Measurements from ENCODE around the gene YOD1.

Gene YOD1

DNA sequence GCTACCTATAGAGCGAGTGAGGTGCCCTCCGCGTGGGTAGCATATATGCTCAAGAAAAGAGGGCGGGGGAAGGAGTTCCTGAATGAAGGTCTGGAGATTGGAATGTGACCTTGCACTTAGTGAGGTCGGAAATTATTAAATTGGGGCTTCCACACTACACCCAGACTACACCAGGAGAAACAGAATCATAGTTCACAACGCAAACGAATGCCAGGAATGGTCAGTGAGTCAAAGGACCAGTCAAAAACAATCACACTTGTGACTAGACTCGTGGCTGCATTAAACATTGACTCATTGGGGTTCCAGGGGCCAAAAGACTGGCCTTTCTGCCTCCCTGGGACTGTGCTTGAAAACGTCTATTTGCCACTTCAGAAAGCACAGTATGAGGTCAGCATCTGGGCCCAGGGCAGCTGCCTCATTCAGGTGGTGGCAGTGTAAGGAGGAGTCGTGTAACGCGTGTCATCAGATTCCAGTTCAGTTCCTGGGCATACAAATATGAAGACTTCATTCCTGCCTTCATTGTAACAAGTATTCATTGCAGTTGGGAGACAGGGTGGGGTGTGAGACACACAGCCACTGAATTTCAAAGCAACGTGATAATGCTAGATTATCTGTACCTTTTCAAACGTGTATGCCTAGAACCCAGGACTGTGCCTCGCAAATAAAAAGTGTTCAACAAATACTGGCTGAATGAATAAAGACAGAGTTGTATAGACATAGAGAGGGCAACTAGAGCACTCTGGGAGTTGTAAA lies at the start of gene YOD1:
YOD1 (minus strand) TSS at position 18 of the 753 bp plus-strand sequence. CDS start 178 bp downstream, outside the sequence.
- peak; percentile 27 for DNase-seq

GRCh38 chr1:207097871-207098324 lies 46.9 kb upstream of the YOD1 start:
- no peak for DNase-seq

DNA sequence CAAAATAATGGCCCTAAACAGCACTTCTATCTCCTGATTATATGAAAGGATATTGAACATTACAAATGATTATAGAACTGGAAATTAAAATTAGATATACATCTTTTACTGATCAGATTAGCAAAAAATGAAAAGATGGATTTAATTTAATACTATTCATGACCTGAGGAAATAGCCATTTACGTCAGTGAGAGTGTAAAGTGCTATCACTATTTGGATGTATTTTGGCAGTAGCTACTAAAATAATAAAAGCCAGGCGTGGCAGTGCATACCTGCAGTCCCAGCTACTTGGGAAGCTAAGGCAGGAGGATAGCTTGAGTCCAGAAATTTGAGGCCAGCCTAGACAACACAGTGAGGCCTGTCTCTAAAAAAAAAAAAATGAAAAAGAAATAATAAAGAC lies 42.9 kb upstream of the YOD1 start:
- DNase-seq = no peak

- no peak for DNase-seq
These were observed 40.3 kb upstream of the YOD1 start for GRCh38 chr1:207091200-207091908.

GRCh38 chr1:207089627-207090355 lies 38.8 kb upstream of the YOD1 start:
- DNase-seq = no peak

DNA sequence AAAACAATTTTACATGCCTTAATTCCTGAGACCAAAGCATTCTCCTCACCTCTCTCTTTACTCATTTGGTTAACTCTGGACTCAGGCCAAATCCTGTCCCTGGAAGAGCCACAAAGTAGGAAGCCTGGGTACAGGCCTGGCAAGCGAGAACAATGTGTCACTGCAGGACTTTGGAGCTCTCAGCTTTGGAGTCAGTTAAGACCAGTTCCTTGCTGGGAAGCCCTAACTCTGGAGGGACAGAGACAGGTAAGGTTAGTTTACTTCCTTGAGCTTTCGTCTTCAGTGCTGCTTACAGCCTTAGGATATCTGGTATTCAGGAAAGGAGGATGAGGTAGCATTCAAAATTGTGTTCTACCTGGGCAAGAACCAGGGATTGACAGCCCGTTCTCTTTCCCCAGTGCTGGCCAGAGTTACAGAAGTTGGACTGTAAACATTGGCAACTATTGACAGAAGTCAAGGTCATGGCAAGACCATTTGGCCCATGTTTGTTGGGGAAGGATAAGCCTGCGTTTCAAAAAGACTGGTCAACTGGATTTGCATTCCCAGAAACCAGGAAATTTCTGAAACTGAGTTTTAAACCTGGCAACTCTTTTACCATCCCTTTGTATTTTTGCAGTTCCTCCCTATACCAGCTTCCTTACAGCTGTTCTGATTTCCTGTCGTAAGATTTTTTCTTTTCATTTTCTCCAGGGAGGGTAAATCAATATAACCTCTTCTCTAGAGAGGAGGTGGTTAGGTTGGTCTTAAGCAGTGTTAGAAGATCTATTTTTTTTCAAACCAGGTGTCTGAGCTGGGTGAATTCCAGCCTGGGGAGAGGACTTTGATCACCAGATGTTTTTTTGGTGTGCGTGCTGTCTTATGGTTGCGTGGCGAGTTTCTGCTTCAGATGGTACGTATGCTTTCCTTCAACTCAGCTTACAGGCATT lies 38.0 kb upstream of the YOD1 start, which contains the start of gene C4BPB:
C4BPB (plus strand) TSS at position 160 of the 926 bp plus-strand sequence; CDS start at position 832, 672 bp downstream.
- DNase-seq = no peak

GRCh38 chr1:207088161-207088560 lies 37.2 kb upstream of the YOD1 start:
- no peak for DNase-seq

- DNase-seq = no peak
These were observed 34.9 kb upstream of the YOD1 start for GRCh38 chr1:207085887-207086286.

- DNase-seq = peak; percentile 92
These were observed 33.7 kb upstream of the YOD1 start for GRCh38 chr1:207084701-207085180.

GRCh38 chr1:207084232-207084631 lies 33.2 kb upstream of the YOD1 start:
- DNase-seq = no peak

- no peak for DNase-seq
These were observed 30.8 kb upstream of the YOD1 start for GRCh38 chr1:207081806-207082205.

DNA sequence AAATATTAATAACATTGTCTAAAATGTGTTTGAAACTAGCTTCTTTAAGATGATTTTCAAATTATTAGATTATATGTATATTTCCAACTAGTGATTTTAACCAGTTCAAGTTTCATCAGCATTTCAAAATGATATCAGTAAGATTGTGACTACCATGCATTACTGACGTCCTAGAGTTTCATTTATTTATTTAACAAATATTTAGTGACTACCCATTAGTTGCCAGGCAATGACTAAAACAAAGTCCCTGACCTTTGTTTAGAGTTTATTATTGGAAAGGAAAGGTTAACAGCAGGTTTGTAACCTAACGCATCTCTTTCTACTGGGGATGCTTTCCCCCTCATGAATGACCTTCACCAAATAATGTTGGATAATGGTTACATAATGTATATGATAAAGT lies 30.1 kb upstream of the YOD1 start:
- no peak for DNase-seq

- no peak for DNase-seq
These were observed 28.8 kb upstream of the YOD1 start for GRCh38 chr1:207079706-207080241.

DNA sequence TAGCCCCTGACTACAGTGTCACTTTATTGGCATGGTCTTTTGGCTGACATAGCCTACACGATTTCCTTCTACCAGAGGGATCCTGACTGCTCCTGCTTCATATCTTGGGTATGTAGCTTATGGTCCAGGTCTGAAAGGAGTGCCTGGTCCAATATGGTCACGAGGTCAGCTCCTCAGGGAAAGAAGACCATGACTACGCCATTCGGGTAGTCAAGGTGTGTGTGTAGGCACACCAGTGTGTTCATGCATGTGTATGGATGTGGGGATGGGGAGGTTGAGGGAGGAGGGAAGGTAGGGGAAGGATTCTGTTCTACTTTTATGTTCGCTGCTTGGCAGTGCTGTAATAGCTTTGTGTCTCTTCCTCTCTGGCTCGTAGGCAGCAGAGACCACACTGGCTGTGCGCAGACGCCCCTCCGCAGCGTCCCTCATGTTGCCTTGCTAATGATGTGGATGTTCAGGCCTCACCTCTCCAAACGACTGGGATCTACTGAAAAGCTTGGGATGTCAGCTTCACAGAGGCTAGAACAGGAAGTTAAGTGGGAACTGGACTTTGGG lies 27.6 kb upstream of the YOD1 start:
- DNase-seq = no peak

GRCh38 chr1:207077470-207078377 lies 26.7 kb upstream of the YOD1 start:
- DNase-seq = peak; percentile 91

- no peak for DNase-seq
These were observed 26.0 kb upstream of the YOD1 start for GRCh38 chr1:207077012-207077411.

- DNase-seq = peak; percentile 86
These were observed 25.4 kb upstream of the YOD1 start for GRCh38 chr1:207076181-207076955.

DNA sequence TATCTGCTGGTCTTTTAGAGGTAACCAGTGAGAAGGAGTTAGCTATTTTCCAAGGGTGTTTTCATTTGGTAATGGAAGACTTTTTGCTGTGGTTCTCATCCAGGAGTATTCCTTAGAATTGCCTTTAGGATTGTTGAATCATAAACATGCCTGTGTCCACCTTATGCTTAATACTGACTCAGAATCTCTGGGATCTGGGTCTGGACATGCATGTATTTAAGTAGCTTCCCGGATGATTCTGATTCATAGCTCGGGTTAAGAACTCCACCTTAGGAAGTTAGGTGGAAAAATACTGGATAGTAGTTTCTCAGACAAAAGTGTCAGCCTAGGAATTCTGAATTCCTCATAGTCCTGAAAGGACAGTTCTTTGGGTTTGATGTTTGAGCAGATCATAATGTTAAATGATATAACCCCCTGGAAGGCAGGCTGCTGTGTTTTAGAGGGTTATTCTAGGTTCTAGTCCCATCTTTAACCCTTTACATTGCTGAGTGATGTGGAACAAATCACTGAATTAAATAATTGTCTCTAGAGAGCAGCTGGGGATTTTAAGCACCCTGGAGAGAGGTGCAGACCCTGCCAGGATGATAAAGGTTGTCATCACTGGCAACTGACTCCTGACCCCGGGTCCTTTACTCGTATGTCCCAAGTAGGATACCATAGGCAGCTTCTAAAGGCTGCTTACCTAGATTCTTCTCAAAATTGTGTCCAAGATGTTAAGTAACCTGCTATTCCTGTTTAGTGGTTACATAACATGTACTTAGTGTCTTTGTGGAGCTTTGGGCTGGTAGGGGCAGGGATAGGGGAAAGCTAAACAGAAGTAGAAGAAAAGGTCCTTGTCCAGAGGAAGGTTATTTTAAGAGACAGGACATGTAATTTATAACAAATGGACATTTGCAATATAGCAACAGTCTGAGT lies 23.2 kb upstream of the YOD1 start:
- DNase-seq = no peak

Data from hematopoietic multipotent progenitor cell treated with erythropoietin and hydrocortisone succinate and interleukin-3 and kit ligand, for 6 days (in vitro differentiated cells).